ENCODE measurements around the gene CCDC83. TPM values are rescaled to one million over a fixed set of nuclear protein-coding genes. Genes with fewer than 3 reads are reported as not detected.

The CCDC83 gene
- total RNA-seq, 1 donor from 2014 or later, result not detected

DNA sequence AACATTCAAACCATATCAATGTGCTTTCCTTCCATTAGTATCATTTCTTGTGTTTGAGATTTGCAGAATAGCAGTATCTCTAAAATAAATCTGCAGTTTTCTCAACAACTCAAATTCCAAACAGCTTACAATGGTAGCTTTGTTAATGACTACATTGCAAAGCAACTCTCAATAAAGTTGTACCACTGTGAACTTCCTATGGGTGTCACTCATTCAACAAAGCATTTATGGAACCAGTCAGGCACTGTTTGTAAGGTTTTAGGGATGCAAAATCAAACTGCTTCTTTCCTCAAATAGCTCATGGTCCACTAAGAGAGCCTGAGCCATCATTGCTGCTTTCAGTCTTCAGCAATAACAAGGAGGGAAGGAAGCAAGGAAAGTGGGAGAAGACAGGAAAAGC, 91.0 kb downstream of the CCDC83 start:
- Histone ChIP-seq H3K4me1 (ENCODE audit: insufficient read depth, low read length) (peaks cover 9% of the 10 kb centered on the region), H3K4me2 (ENCODE audit: low read length) (no peak overlapping the region), H3K9me3 (ENCODE audit: insufficient read depth, low read depth, low read length) (no peaks in the 10 kb centered on the region), H4K20me1 (ENCODE audit: insufficient read depth, low read length) (no peaks in the 10 kb centered on the region), H3K79me2 (ENCODE audit: insufficient read depth, low read length) (no peaks in the 10 kb centered on the region), H3K27me3 (ENCODE audit: insufficient read depth, low read length) (no peaks in the 10 kb centered on the region), H3K4me3 (ENCODE audit: insufficient read depth, low read depth, low read length) (no peak overlapping the region), H3K27ac (ENCODE audit: low read depth, low read length) (no peak overlapping the region), H3K36me3 (ENCODE audit: insufficient read depth, low read length) (no peaks in the 10 kb centered on the region), H3K9ac (ENCODE audit: low read length) (no peak overlapping the region), H2AFZ (ENCODE audit: low read depth, low read length) (no peak overlapping the region)
- Mint-ChIP-seq H3K27ac (ENCODE audit: unreplicated experiment) (peak overlapping the region; percentile 12), H3K9me3 (ENCODE audit: unreplicated experiment) (no peaks in the 10 kb centered on the region), H3K4me1 (ENCODE audit: low read depth, unreplicated experiment) (peaks cover 25% of the 10 kb centered on the region), H3K27me3 (ENCODE audit: low read depth, unreplicated experiment) (no peaks in the 10 kb centered on the region), H3K4me3 (ENCODE audit: unreplicated experiment) (no peak overlapping the region), H3K36me3 (ENCODE audit: low read depth, unreplicated experiment) (no peaks in the 10 kb centered on the region)
- TF ChIP-seq, protein P1, sequence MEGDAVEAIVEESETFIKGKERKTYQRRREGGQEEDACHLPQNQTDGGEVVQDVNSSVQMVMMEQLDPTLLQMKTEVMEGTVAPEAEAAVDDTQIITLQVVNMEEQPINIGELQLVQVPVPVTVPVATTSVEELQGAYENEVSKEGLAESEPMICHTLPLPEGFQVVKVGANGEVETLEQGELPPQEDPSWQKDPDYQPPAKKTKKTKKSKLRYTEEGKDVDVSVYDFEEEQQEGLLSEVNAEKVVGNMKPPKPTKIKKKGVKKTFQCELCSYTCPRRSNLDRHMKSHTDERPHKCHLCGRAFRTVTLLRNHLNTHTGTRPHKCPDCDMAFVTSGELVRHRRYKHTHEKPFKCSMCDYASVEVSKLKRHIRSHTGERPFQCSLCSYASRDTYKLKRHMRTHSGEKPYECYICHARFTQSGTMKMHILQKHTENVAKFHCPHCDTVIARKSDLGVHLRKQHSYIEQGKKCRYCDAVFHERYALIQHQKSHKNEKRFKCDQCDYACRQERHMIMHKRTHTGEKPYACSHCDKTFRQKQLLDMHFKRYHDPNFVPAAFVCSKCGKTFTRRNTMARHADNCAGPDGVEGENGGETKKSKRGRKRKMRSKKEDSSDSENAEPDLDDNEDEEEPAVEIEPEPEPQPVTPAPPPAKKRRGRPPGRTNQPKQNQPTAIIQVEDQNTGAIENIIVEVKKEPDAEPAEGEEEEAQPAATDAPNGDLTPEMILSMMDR (IDR thresholded peaks at IDR 0.05; ENCODE audit: insufficient read depth, low read depth, low read length), result no peak
- TF ChIP-seq EZH2 (IDR thresholded peaks at IDR 0.05; ENCODE audit: insufficient read depth, low read length), result no peak
- FAIRE-seq (no peak), DNase-seq (ENCODE audit: low read depth) (peak; percentile 16)

DNA sequence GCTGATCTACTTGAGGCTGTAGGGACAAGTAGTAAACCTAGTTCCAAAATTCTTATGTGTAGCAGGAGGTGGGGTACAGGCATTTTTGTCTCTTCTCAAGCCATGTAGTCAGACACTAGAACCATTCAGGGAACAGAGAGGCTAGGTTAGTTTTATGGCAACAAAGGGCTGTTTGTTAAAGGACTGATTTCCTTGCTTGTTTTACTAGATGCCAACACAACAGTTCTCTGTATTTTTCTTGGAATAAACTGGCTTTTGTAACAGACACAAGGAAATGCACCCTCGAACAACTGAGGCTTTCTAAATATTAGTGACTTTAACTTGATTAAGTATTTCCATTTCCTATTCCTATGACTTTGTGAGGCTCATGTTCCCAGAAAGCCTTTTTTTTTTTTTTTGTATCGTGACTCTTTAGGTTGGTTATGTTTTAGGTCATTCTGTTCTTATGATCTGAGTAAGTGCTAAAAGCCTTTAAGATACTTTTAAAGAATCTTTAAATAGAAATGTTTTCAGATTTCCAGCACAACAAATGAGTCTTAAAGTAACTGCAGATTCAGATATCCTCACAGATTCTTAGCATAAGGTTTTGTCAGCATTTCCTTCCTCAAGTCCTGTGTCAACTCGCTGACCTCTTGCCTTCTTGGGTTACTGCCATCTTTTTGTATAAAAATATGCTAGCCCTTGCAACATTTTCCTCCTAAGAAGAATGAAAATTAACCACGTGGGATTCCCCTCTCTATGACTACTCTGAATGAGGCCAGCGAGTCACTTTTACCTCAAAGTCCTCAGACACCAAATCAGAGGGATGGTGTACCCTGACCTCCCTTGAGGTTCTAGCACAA, 92.5 kb downstream of the CCDC83 start:
- Histone ChIP-seq H3K27me3 (ENCODE audit: insufficient read depth, low read length) (no peaks in the 10 kb centered on the region), H3K27ac (ENCODE audit: low read depth, low read length) (no peak overlapping the region), H2AFZ (ENCODE audit: low read depth, low read length) (no peak overlapping the region), H3K4me1 (ENCODE audit: insufficient read depth, low read length) (peaks cover 9% of the 10 kb centered on the region), H3K79me2 (ENCODE audit: insufficient read depth, low read length) (no peaks in the 10 kb centered on the region), H3K9me3 (ENCODE audit: insufficient read depth, low read depth, low read length) (no peaks in the 10 kb centered on the region), H3K36me3 (ENCODE audit: insufficient read depth, low read length) (no peaks in the 10 kb centered on the region), H3K4me2 (ENCODE audit: low read length) (no peak overlapping the region), H3K9ac (ENCODE audit: low read length) (no peak overlapping the region), H4K20me1 (ENCODE audit: insufficient read depth, low read length) (no peaks in the 10 kb centered on the region), H3K4me3 (ENCODE audit: insufficient read depth, low read depth, low read length) (no peak overlapping the region)
- Mint-ChIP-seq H3K36me3 (ENCODE audit: low read depth, unreplicated experiment) (peaks cover 4% of the 10 kb centered on the region), H3K27ac (ENCODE audit: unreplicated experiment) (peak overlapping the region; percentile 81), H3K4me1 (ENCODE audit: low read depth, unreplicated experiment) (peaks cover 25% of the 10 kb centered on the region), H3K9me3 (ENCODE audit: unreplicated experiment) (peaks cover 4% of the 10 kb centered on the region), H3K27me3 (ENCODE audit: low read depth, unreplicated experiment) (no peaks in the 10 kb centered on the region), H3K4me3 (ENCODE audit: unreplicated experiment) (no peak overlapping the region)
- FAIRE-seq, result no peak
- no peak for TF ChIP-seq EZH2 (IDR thresholded peaks at IDR 0.05; ENCODE audit: insufficient read depth, low read length)
- DNase-seq (ENCODE audit: low read depth), result peak; percentile 76

DNA sequence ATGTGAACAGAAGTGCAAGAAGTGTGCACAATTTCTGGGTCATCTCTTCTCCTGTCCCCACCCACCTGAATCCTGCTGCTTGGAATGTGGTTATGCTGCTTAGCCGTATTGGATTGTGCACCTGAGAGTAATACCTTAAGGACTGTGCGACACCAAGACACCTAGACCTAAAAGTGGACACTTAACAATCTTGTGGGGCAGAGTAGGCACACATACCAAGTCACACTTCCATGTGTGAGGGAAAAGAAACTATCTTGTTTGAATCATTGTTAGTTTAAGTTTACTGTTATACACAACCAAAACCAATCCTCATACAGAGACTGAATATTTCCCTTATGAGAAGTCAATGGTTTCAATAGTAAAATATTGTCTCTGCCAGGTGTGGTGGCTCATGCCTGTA, 93.7 kb downstream of the CCDC83 start:
- Mint-ChIP-seq H3K4me3 (ENCODE audit: unreplicated experiment) (no peak overlapping the region), H3K27me3 (ENCODE audit: low read depth, unreplicated experiment) (no peaks in the 10 kb centered on the region), H3K9me3 (ENCODE audit: unreplicated experiment) (peaks cover 4% of the 10 kb centered on the region), H3K27ac (ENCODE audit: unreplicated experiment) (no peak overlapping the region), H3K36me3 (ENCODE audit: low read depth, unreplicated experiment) (peaks cover 4% of the 10 kb centered on the region), H3K4me1 (ENCODE audit: low read depth, unreplicated experiment) (peaks cover 34% of the 10 kb centered on the region)
- H2AFZ ChIP-seq (ENCODE audit: low read depth, low read length), result no peak overlapping the region
- no peak for DNase-seq (ENCODE audit: low read depth)
- no peaks in the 10 kb centered on the region for H3K79me2 ChIP-seq (ENCODE audit: insufficient read depth, low read length)
- no peak overlapping the region for H3K9ac ChIP-seq (ENCODE audit: low read length)
- H3K27ac ChIP-seq (ENCODE audit: low read depth, low read length), result no peak overlapping the region
- peaks cover 9% of the 10 kb centered on the region for H3K4me1 ChIP-seq (ENCODE audit: insufficient read depth, low read length)
- FAIRE-seq, result no peak
- H3K9me3 ChIP-seq (ENCODE audit: insufficient read depth, low read depth, low read length), result no peaks in the 10 kb centered on the region
- H3K4me3 ChIP-seq (ENCODE audit: insufficient read depth, low read depth, low read length), result no peak overlapping the region
- no peaks in the 10 kb centered on the region for H4K20me1 ChIP-seq (ENCODE audit: insufficient read depth, low read length)
- no peak overlapping the region for H3K4me2 ChIP-seq (ENCODE audit: low read length)
- H3K36me3 ChIP-seq (ENCODE audit: insufficient read depth, low read length), result peaks cover 3% of the 10 kb centered on the region
- TF ChIP-seq, protein P1 (IDR thresholded peaks at IDR 0.05; ENCODE audit: insufficient read depth, low read depth, low read length), result no peak
- no peaks in the 10 kb centered on the region for H3K27me3 ChIP-seq (ENCODE audit: insufficient read depth, low read length)
